Ovary (tissue), 9 donors: Measurements from ENCODE around the gene PATJ. TPM values are rescaled to one million over a fixed set of nuclear protein-coding genes. Genes with fewer than 3 reads are reported as not detected.

Experiments
- DNase-seq, 5 donors: peaks; one replicate each; pipeline ENCODE4 v3.0.0-alpha.2; 2019 to 2020
- H3K27ac ChIP-seq, 2 donors: fragments of 200-600 bp; one replicate each; pipeline versions ENCODE4 v1.5.1 to v1.8.0; 2019 to 2022
- H3K27me3 ChIP-seq: fragments of 200-600 bp; one replicate; pipeline ENCODE4 v1.8.0; 2022
- H3K36me3 ChIP-seq: fragments of 200-600 bp; sonication (generic); one replicate; pipeline ENCODE4 v1.5.1; 2019
- H3K4me1 ChIP-seq: one replicate; pipeline ENCODE4 v1.8.1; 2013; ENCODE audit warnings: mild to moderate bottlenecking, moderate library complexity; ENCODE audit not compliant: insufficient read depth
- H3K4me3 ChIP-seq: fragments of 200-600 bp; sonication (generic); one replicate; pipeline ENCODE4 v1.5.1; 2017
- H3K9me3 ChIP-seq, 2 donors: fragments of 200-600 bp in 1 of 2; sonication (generic) in 1 of 2; one replicate each; pipeline versions ENCODE4 v1.5.1 to v1.8.1; 2013 to 2019; ENCODE audit warnings: mild to moderate bottlenecking in 1 of 2, moderate library complexity in 1 of 2
- CTCF ChIP-seq, 3 donors: fragments of 450-650 bp in 2 of 3; fragments of 200-600 bp in 1 of 3; IDR thresholded peaks; one replicate each; pipeline versions ENCODE4 v1.5.1 to v1.8.0; 2016 to 2022; ENCODE audit warnings: antibody characterized with exemption in 3 of 3, mild to moderate bottlenecking in 1 of 3
- EP300 ChIP-seq: sonication (generic); formaldehyde crosslinking; IDR thresholded peaks from one replicate; pipeline ENCODE4 v1.6.1; 2017; ENCODE audit warnings: antibody characterized with exemption
- POLR2A ChIP-seq: fragments of 450-650 bp; IDR thresholded peaks from one replicate; pipeline ENCODE4 v1.6.1; 2017; ENCODE audit warnings: antibody characterized with exemption, mild to moderate bottlenecking, moderate library complexity
- WGBS, 3 donors: extraction: QIAGEN DNeasy Blood & Tissue Kit in 1 of 3; methylation state at CpG; one replicate each; pipeline versions ENCODE4 v1.1.5 to v1.1.7; 2013 to 2017; 5-methylcytosine and 5-hydroxymethylcytosine counted together
- intact Hi-C, 4 donors: fragments of 100-400 bp; cut with DNase I; formaldehyde crosslinking; loops; one replicate each; pipeline versions ENCODE4 v1.11.0 to v1.15.1; 2022 to 2023
- polyA plus RNA-seq, 2 donors: library from polyadenylated mRNA; stranded (reverse); fragments of 200-250 nt in 1 of 2; fragments of 350-450 nt in 1 of 2; fragmentation: Illumina TruSeq in 1 of 2; extraction: RNeasy Lipid Tissue Mini Kit (QIAGEN cat#74804) in 1 of 2; gene quantifications; one replicate each; pipeline ENCODE4 v1.2.3, GENCODE V29; 2013 to 2014
- total RNA-seq, 7 donors: library from RNA; depleted of rRNA in 2 of 7; stranded (reverse); fragments of >200 nt in 2 of 7; fragmentation: NEBNext Ultra II Directional in 3 of 7; extraction: Animal tissue kit (Norgen Biotek cat#: 25700) in 3 of 7; gene quantifications; one replicate each; pipeline versions ENCODE4 v1.1.0 to v1.2.4, GENCODE V29; 2016 to 2023
- donor health status: DM: no; HTN: no; CAD: no; lungs with moderate emphysema.
- donor health status: DM: no; HTN: no; CAD: no.
- donor health status: Bipolar disorder and iron deficiency.
- donor health status: DM: yes; HTN: yes; CAD: no.
- donor health status: DM: no; HTN: no; CAD: no.
- donor health status: DM: yes; HTN: yes; CAD: no.

PATJ gene
- total and polyA plus RNA-seq, 9 donors = 7.6 to 60.1 (median 25.5) TPM

GRCh38 chr1:61992257-61992656 is 250.0 kb downstream of the PATJ start:
- Histone ChIP-seq H3K9me3 (no peaks in the 10 kb centered on the region), H3K4me3 (no peak overlapping the region), H3K27ac (no peak overlapping the region), H3K27me3 (no peaks in the 10 kb centered on the region), H3K36me3 (no peaks in the 10 kb centered on the region), H3K4me1 (no peaks in the 10 kb centered on the region)
- TF ChIP-seq EP300 (no peak), CTCF (IDR thresholded peaks at IDR 0.05) (no peak), POLR2A (no peak)
- intact Hi-C loops = no loop called here
- DNase-seq = no peak
- WGBS, 3 donors = 93 to 98% (median 97%) methylated on average over 5 of the region's 5 CpGs

GRCh38 chr1:61993331-61993961 is 251.2 kb downstream of the PATJ start:
- TF ChIP-seq EP300 = no peak
- no peak for TF ChIP-seq CTCF (IDR thresholded peaks at IDR 0.05)
- TF ChIP-seq POLR2A = no peak
- Histone ChIP-seq H3K27me3 (no peaks in the 10 kb centered on the region), H3K4me3 (no peak overlapping the region), H3K9me3 (no peaks in the 10 kb centered on the region), H3K36me3 (no peaks in the 10 kb centered on the region), H3K4me1 (no peaks in the 10 kb centered on the region), H3K27ac (no peak overlapping the region)
- intact Hi-C loops = no loop called here
- DNase-seq = no peak
- 59 to 73% (median 59%) methylated on average over 5 of the region's 5 CpGs for whole genome bisulfite sequencing, 3 donors

GRCh38 chr1:61995641-61996040 is 253.4 kb downstream of the PATJ start:
- WGBS, 3 donors = 96 to 100% (median 98%) methylated on average over 1 of the region's 1 CpG
- H3K9me3 ChIP-seq = no peaks in the 10 kb centered on the region
- no peak for TF ChIP-seq CTCF (IDR thresholded peaks at IDR 0.05)
- TF ChIP-seq EP300 = no peak
- TF ChIP-seq POLR2A = no peak
- intact Hi-C loops = no loop called here
- H3K27ac ChIP-seq = no peak overlapping the region
- H3K27me3 ChIP-seq = no peaks in the 10 kb centered on the region
- no peak for DNase-seq
- H3K4me1 ChIP-seq = no peaks in the 10 kb centered on the region
- no peak overlapping the region for H3K4me3 ChIP-seq
- no peaks in the 10 kb centered on the region for H3K36me3 ChIP-seq

GRCh38 chr1:61997123-61997522 is 254.8 kb downstream of the PATJ start:
- Histone ChIP-seq H3K36me3 (no peaks in the 10 kb centered on the region), H3K9me3 (no peaks in the 10 kb centered on the region), H3K27ac (no peak overlapping the region), H3K4me3 (no peak overlapping the region), H3K27me3 (no peaks in the 10 kb centered on the region), H3K4me1 (no peaks in the 10 kb centered on the region)
- DNase-seq = no peak
- intact Hi-C loops = no loop called here
- 87 to 90% (median 88%) methylated on average over 3 of the region's 3 CpGs for WGBS, 3 donors
- TF ChIP-seq POLR2A (no peak), EP300 (no peak), CTCF (IDR thresholded peaks at IDR 0.05) (no peak)
